Kidney capillary endothelial cell (primary cell): ENCODE results near the gene HTR3E.
"Not testable (repeated sequence)": the region's sequence is repeated elsewhere in the genome, so short reads cannot be mapped to it uniquely, and the experiment has no call there.

Experiments
- DNase-seq: peaks from one replicate; pipeline ENCODE4 v3.0.0-alpha.2; 2018; ENCODE audit warnings: low spot score

HTR3E gene, protein sequence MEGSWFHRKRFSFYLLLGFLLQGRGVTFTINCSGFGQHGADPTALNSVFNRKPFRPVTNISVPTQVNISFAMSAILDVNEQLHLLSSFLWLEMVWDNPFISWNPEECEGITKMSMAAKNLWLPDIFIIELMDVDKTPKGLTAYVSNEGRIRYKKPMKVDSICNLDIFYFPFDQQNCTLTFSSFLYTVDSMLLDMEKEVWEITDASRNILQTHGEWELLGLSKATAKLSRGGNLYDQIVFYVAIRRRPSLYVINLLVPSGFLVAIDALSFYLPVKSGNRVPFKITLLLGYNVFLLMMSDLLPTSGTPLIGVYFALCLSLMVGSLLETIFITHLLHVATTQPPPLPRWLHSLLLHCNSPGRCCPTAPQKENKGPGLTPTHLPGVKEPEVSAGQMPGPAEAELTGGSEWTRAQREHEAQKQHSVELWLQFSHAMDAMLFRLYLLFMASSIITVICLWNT

DNA sequence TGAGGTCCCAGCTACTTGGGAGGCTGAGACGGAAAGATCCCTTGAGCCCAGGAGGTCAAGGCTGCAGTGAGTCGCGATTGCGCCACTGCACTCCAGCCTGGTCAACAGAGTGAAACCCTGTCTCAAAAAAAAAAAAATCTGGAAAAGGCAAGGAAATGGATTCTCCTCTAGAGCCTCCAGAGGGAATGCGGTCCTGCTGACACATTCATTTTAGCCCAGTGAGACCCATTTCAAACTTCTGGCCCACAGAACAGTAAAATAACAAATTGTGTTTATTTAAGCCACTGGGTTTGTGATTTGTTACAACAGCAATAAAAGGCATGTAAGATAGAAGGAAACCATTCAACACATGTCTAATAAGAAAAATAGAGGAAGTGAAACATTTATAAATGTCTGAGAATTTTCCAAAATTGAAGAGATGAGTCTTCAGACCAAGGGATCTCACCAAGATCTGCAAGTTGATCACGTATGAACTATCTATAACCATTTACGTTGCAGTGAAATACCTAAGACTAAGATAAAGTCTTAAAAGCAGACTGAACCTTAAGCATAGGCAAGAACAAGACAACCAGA, at the start of gene HTR3E:
Gene HTR3E (plus strand): TSS at position 254 of the 573 bp plus-strand sequence. CDS start 466 bp downstream, outside the sequence.
- DNase-seq = no peak

DNA sequence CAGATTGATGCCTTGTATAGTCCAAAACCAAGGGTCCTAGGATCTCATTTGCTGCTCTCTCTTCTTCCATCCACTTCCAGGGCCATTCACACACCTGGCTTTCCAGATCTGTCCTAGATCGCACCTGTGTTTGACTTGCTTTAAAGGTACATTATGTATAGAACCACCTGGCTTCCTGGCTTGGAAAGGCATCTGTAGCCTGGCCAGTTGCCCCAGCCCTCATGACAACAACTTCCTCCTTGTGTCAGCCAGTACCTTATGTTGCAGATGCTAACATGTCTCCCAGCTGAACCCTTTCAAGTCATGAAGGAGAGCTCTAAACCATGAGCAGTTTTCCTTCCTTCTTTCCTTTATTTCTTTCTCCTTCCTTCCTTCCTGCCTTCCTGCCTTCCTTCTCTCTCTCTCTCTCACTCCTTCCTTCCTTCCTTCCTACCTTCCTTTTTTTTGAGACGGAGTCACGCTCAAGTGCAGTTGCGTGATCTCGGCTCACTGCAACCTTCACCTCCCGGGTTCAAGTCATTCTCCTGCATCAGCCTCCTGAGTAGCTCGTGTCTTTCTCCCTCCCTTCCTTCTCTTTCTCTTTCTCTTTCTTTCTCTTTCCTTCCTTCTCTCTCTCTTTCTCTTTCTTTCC, 46.5 kb upstream of the HTR3E start:
- DNase-seq = no peak

DNA sequence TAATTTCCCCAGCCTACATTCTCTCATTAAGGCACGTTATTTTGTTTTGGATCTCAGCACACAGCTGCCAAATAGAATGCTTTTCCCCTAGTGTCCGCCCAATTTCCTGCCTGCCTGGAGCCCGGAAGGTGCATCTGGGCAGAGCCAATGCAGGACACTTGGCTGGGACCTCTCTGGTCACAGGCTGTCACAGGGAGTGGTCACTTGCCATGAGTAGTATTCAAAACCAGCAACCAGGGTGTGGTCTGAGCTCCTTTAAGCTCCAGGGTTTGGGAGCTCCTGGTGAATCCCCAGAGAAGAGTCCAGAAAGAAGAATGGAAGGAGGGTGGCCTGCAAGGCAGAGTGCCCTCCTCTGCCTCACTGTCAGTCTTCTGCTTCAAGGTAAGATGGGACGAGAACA, 44.1 kb upstream of the HTR3E start, which contains the start of gene HTR3C:
Gene HTR3C (plus strand): TSS at position 281 of the 400 bp plus-strand sequence. CDS start 34 bp downstream, at position 315.
- DNase-seq = no peak

DNA sequence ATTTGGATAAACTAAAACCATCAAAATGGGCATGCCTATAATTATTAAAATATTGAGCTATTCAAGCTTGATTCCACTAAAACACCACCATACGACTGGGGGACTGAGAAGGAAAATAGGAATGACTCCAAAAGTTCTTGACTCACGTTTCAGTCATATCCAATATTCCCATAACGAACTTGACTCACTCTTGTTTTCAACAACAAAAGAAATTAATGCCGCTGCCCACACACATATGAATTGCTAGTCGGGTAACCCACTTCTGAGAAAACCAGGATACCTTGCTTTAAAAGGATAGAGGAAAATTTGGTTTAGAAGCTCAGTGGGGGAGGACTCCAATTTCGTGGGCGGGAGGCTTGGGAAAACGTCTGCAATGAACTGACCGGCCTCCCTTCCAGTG, 38.8 kb upstream of the HTR3E start:
- DNase-seq = no peak

DNA sequence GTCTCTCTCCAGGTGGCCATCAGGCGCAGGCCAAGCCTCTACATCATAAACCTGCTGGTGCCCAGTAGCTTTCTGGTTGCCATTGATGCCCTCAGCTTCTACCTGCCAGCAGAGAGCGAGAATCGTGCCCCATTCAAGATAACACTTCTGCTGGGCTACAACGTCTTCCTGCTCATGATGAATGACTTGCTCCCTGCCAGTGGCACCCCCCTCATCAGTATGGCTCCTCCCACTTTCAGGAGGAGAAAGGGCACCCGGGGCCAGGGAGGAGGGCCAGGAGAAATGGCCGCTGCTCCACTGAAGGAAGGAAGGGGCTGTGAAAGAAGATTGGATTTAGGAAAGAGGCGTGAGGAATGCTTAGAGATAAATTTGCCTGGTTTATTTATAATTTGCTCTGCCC, 37.4 kb upstream of the HTR3E start:
- DNase-seq = no peak

DNA sequence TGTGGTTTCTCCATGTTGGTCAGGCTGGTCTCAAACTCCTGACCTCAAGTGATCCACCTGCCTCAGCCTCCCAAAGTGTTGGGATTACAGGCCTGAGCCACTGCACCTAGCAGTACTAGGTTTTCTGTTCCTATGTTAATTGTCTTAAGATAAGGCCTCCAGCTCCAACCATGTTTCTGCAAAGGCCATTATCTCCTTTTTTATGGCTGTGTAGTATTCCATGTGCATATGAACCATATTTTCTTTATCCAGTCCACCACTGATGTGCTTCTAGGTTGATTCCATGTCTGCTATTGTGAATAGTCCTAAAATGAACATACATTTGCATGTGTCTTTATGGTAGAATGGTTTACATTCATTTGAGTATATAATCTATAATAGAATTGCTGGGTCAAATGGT, 34.2 kb upstream of the HTR3E start:
- no peak for DNase-seq

DNA sequence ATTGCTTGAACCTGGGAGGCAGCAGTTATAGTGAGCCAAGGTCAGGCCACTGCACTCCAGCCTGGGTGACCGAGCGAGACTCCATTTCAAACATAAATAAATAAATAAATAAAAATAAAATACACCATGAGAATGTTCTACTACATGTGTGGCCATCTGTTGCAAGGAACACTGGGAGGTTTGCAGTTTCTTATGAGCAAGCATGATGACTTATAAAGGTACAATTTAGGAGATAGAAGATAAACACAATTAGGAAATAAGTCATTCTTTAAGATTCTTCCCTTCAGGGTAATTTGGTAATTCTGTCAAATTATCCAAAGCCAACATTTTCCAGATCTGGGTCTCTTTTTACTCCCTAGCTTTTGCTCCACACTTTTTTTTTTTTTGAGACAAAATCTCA, 30.7 kb upstream of the HTR3E start:
- no peak for DNase-seq

DNA sequence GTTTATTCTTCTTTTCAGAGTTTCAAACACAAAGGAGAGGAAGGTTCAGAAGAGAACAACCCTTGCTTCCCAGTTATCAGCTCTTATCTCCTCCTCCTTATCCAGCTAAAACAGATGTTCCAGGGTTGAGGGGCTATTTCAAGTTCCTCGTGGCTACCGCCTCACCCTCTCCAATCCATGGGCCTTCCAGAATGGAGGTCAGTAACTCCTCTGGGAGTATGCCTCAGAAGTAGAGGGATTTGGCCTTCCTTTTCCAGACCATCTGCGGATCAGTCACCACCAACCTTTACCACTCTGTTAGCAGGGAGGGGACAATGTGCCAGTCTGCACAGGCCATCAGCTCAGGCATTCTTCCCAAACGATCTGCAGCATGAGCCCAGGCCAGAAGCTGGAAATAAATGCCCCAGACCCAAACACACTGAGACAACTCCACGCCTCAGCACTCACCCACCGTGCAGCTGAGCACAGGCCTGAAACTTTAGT, 29.2 kb upstream of the HTR3E start:
- DNase-seq = no peak

DNA sequence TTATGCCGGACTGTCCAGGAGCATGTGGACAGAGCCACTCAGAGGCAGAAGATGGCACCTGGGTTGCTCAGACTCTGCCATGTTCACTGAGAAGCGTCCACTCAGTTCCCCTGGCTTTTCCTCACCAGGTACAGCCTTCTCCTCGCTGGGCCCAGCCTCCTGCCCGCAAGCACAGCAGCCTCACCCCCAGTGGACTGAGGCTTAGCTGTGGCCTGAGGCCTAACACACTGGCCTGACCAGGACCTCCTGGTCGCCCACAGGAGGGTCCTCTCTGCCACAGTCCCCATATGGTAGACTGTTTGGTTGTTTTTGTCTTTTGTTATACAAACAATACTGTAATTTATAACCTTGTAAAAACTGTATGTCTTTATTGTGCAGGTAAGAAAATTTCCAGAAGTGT, 28.5 kb upstream of the HTR3E start:
- no peak for DNase-seq

DNA sequence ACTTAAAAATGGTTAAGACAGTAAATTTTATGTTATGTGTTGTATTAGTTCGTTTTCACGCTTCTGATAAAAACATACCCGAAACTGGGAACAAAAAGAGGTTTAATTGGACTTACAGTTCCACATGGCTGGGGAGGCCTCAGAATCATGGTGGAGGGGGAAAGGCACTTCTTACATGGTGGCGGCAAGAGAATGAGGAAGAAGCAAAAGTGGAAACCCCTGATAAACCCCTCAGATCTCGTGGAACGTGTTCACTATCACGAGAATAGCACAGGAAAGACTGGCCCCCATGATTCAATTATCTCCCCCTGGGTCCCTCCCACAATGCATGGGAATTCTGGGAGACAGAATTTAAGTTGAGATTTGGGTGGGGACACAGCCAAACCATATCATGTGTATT, 25.7 kb upstream of the HTR3E start:
- DNase-seq = not testable (repeated sequence)

DNA sequence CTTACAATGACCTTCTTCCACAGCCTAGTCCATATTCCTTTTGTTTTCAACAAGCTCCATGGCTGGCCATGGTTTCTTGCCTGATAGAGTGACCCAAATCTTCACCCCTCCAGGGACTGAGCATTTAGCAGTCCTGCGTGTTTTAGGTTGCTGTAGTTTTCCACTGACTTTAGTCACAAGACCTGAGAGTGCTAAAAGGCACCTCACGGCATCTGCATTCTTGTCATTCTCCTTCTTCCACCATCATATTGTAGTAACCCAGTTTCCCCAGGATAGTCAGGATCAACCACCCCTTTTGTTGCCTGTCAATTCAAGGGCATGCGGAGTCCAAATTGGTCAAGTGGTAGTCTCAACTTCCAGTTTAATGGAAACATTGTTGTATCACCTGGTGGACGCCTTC, 23.2 kb upstream of the HTR3E start:
- no peak for DNase-seq

DNA sequence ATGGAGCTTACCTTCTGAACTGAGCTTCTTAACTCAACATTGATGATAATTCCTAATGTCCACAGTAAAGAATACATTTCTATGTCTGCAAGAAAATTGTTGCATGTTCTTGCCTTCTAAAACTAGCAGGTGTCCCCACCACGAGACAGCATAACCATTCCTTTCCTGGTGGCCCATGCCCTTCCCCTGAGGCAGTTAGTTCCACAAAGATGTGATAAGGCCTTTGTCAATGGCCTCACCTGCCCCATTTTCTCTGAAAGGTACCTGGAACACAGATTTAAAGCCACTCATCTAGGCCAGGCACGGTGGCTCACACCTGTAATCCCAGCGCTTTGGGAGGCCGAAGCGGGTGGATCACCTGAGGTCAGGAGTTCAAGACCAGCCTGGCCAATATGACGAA, 21.0 kb upstream of the HTR3E start:
- no peak for DNase-seq

DNA sequence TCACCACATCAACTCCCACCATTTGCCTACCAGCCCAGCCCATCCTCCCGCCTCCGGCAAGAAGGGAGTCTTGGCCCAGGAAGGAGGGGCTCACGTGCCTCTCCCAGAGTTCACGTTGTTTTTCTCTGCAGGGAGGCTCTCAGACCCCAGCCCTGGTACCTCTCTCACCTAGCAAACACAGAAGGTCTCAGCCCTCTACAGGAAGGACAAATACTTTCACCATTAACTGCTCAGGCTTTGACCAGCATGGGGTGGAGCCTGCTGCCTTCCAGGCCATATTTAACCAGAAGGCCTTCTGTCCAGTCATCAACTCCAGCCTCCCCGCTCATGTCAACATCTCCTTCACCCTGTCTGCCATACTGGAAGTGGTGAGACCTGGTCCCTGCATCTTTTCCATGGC, 19.0 kb upstream of the HTR3E start:
- DNase-seq = no peak

DNA sequence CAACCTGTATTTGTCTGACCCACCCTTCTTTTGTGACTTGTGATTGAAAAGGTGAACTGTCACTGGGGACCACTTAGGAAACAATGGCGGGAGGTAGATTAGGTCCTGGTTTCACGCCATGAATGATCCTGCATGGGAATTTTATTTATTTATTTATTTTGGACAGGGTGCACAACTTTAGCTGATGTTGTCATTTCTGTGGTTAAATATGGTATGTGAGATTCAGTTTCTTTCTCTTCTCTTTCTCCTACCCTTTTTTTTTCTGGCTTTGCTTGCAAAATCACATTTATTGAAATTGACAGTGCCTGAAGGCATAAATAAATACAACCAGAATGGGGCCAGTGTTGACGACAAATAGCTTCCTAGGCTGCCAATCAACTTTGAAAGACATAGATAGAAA, 18.0 kb upstream of the HTR3E start:
- DNase-seq = no peak

DNA sequence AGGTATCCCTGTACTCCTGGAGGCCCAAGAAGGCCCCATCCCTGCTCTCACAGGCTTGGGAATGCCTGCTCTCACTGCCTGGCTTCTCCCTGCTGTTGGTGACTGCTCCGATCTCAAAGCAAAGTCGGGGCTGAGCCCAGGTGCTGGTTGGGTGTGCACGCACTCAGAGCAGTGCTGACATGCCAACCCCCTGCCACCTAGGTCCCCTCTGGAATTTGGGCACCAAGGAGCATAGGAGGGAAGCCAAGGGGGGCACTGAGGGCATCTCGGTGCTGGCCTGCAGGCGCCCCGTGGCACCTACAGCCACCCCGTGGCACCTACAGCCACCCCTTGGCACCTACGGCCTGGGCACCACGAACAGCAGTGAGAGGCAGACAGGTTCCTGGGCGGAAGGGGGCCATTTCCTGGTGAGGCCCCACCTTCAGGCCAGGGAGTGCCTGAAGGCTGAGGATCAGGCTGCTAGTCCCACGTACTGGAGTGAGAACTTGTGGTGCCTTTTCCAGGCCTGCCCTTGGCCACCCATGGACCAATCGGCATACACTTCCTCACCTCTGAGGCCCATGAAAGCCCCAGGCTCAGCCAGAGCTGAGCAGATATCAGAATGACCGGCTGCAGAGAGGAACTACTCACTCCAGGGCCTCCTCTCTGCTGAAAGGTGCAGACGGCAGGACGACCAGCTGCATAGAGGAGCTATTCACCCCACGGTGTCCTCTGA, 15.6 kb upstream of the HTR3E start:
- DNase-seq = no peak

DNA sequence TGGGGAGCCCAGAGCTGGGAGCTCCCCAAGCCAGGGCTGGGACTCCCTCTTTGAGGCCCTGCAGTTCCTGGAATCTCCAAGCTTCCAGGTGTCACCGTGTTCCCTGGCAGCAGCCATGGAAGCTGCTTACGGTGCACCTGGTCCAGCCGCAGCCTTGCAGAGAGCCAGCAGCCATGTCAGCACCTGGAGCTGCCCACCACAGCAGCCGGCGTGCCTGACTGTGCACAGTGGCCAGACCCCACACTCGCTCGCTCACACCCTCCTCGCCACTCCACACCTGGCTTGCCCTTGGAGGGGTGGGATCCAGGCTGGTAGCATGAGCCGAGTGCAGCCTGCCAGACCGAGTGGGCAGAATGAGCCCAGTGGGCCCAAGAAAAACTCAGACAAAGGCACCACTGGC, 14.8 kb upstream of the HTR3E start:
- DNase-seq = no peak

DNA sequence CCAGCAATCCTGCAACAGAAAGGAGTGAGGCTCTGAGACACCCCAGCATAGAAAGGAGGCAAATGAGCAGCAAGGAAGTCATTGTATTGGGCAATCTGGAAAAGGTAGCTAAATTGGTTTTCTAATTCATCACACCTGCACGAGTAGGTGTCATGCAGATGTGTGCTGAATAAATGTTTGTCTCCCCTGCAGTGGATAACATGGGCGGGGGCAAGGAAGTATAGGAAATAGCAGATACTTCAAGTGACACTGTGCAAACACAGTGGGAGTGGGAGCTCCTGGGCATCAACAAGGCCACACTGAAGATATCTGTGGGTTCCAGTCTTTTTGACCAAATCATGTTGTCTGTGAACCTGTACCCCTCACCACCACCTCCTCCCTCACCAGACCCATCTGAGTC, 14.4 kb upstream of the HTR3E start:
- DNase-seq = no peak

DNA sequence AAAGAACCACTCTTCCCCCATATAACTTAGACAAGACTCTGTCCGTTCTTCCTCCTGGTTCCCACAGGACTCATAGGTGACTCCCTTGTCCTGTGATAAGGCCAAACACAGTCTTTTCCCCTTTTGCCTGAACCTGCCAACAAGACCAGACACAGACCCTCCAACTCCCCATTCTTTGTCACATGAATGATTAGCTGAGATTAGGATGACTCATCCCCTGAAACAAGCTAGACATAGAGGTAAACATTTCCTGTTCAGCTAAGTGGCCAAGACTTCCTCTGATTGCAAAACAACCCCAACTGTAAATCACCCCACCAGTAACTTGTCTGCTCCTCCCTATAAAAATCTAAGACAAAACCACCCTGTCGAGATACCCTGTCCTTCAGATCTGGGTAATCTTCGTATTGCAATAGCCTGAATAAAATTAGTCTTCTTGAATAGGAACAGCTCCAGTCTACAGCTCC, 11.4 kb upstream of the HTR3E start:
- peak; percentile 61 for DNase-seq

DNA sequence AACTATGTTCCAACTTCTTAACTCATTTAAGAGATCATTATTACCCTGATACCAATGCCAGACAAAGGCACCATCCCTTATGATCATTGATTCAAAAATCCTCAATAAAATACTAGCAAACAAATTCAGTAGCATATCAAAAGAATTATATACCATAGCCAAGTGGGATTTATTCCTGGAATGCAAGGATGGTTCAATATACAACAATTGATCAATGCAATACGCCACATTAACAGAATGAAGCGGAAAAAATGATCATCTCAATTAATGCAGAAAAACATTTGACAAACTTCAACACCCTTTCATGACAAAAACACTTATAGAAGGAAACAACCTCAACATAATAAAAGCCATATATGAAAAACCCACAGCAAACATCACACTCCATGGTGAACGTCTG, 4.7 kb upstream of the HTR3E start:
- DNase-seq = no peak

DNA sequence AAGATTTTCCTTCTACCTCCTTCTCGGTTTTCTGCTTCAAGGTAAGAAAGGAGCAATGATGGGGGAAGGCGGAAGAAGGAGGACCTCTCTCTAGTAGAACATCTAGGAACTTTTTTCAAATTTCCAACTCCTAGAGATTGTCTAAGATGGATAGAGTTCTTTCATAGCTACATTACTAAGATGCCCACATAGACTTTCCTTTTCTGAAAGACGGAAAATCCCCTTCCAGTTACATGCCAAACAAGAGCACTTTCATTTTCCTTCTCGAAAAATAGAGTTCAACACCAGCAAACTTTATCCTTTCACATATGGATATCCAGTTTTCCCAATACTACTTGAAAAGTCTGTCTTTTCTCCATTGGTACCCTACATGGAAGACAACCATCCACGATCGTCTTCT, 692 bp downstream of the HTR3E start:
- DNase-seq = no peak

DNA sequence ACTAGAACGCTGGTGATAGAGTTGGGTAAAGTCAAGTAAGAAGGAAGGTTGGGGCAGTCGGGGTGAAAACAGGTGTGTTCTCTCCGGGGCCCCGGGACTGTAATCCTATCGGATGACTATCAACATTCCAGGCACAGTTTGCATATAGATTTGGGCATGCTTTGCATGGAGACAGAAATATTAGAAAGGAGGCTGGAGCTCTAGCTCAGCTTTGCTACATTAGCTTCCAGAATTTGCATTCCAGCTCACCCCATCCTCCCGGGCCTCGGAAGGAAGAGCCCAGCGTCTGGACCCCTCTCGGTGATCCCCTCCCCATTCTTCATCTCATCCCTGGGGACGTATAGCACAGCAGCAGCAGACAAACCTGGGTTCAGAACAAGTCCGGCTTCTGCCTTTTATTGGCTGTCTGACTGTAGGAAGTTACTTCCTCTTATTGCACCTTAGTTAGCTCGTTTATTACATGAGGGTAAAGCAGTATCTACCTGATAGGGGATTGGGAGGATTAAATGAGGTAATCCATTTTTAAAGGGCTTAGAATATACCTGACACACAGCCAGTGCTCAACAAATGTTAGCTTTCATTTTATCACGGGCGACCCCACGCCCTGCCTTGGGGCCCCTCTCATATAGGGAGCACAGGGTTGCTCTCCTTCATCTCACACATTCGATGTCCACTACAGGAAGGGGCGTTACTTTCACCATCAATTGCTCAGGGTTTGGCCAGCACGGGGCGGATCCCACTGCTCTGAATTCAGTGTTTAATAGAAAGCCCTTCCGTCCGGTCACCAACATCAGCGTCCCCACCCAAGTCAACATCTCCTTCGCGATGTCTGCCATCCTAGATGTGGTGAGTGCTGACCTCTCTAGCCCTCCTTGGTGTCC, 3.2 kb downstream of the HTR3E start:
- DNase-seq = no peak
